BLaER1 (cell line): Measurements from ENCODE around the gene PPCDC.
A peak's percentile ranks its signal among the peaks of the same experiment; 100 is the strongest.

ENCODE experiments used
- H3K27ac ChIP-seq: shearing (Covaris generic); formaldehyde crosslinking; 2 replicates; pipeline ENCODE4 v1.8.1; 2022
- H3K27me3 ChIP-seq: shearing (Covaris generic); formaldehyde crosslinking; 2 replicates; pipeline ENCODE4 v1.8.1; 2022
- H3K36me3 ChIP-seq: shearing (Covaris generic); formaldehyde crosslinking; 2 replicates; pipeline ENCODE4 v1.8.1; 2022
- H3K4me1 ChIP-seq: shearing (Covaris generic); formaldehyde crosslinking; 2 replicates; pipeline ENCODE4 v1.8.1; 2022
- H3K4me2 ChIP-seq: shearing (Covaris generic); formaldehyde crosslinking; 2 replicates; pipeline ENCODE4 v1.8.1; 2022
- H3K4me3 ChIP-seq: shearing (Covaris generic); formaldehyde crosslinking; 2 replicates; pipeline ENCODE4 v1.8.1; 2022
- H3K9ac ChIP-seq: shearing (Covaris generic); formaldehyde crosslinking; 2 replicates; pipeline ENCODE4 v1.8.1; 2022
- H3K9me3 ChIP-seq: shearing (Covaris generic); formaldehyde crosslinking; 2 replicates; pipeline ENCODE4 v1.8.1; 2022
- H4K20me1 ChIP-seq: shearing (Covaris generic); formaldehyde crosslinking; 2 replicates; pipeline ENCODE4 v1.8.1; 2022
- Cebpa-rat ChIP-seq: shearing (Covaris generic); IDR thresholded peaks from 2 replicates; pipeline ENCODE4 v1.8.1; 2022

PPCDC gene

GRCh38 chr15:74994236-74994635 lies 29.2 kb upstream of the PPCDC start:
- TF ChIP-seq Cebpa-rat: no peak
- no peaks in the 10 kb centered on the region for H3K36me3 ChIP-seq
- H3K27me3 ChIP-seq: no peaks in the 10 kb centered on the region; the same call in 1 of the 2 replicates

DNA sequence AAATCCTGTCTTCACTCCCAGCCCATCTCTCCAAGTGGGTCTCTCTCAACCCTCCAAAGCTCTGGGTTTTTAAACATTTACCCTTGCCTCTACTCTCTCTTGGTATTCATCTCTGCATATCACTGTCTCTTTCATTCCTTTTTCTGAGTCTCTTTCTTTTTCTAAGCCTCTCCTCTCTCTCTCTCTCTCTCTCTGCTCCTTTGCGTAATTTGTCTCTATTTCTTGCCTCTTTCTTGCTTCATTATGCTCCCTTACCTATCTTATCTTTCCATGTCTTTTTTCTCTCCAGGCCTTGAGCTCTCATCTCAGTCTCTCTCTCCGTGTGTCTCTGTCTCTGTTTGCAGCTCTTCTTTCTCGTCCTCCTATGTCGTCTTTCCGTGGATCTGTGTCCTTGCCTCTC lies 28.7 kb upstream of the PPCDC start:
- no peak overlapping the region for H3K27ac ChIP-seq

More at GRCh38 chr15:74994236-74994635, 29.2 kb upstream of the PPCDC start:
- no peak overlapping the region for H3K27ac ChIP-seq
- H3K9me3 ChIP-seq: no peaks in the 10 kb centered on the region
- no peaks in the 10 kb centered on the region for H4K20me1 ChIP-seq
- peaks cover 22% of the 10 kb centered on the region for H3K4me1 ChIP-seq
- H3K4me3 ChIP-seq: no peak overlapping the region
- no peak overlapping the region for H3K9ac ChIP-seq
- H3K4me2 ChIP-seq: no peak overlapping the region

DNA sequence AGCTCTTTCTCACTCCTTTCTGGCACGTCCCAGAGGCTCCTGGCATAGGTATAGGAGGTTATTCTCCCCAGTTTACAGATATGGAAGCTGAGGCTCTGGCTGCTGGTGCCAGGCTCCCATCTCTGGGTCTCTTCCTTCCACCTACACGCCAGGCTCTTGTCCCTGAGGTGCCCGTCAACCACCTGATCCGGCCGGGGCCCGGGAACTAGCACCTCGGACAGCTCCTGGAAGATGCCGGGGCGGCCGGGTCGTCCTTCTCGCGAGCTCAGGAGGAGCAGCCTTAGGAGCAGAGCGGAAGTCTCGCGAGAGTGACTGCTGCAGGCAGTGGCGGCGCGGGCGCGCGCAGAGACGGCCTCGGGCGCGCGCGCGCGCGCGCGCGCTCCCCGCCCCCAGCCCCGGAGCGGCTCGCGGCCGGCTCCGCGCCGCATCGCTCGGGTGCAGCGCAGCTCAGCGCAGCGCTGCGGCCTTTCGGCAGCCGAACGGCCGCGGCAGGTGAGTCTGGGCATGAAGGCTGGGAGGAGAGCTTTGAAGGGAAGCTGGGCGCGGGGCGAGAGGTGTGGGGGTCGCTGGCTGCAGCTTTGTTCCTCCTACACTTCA lies 28.1 kb upstream of the PPCDC start, which contains the start of gene SCAMP5:
SCAMP5 (plus strand) TSS at position 382 of the 597 bp plus-strand sequence. CDS start 16,277 bp downstream, outside the sequence.
- Histone ChIP-seq H3K9me3 (no peaks in the 10 kb centered on the region), H3K27me3 (no peaks in the 10 kb centered on the region; the same call in 1 of the 2 replicates), H3K4me2 (peak within 1 kb of the TSS; percentile 94), H3K27ac (peak within 1 kb of the TSS; percentile 66), H3K4me3 (peak within 1 kb of the TSS; percentile 75), H3K4me1 (peaks cover 22% of the 10 kb centered on the region), H4K20me1 (no peaks in the 10 kb centered on the region), H3K36me3 (no peaks in the 10 kb centered on the region), H3K9ac (peak within 1 kb of the TSS; percentile 74)
- TF ChIP-seq Cebpa-rat: no peak

More for the DNA sequence above, 28.7 kb upstream of the PPCDC start:
- H3K9me3 ChIP-seq: no peaks in the 10 kb centered on the region
- H4K20me1 ChIP-seq: no peaks in the 10 kb centered on the region
- H3K4me2 ChIP-seq: peak overlapping the region; percentile 94; the same call in 1 of the 2 replicates
- H3K27me3 ChIP-seq: no peaks in the 10 kb centered on the region; the same call in 1 of the 2 replicates
- no peaks in the 10 kb centered on the region for H3K36me3 ChIP-seq
- H3K9ac ChIP-seq: no peak overlapping the region
- peaks cover 22% of the 10 kb centered on the region for H3K4me1 ChIP-seq
- TF ChIP-seq Cebpa-rat: no peak
- no peak overlapping the region for H3K4me3 ChIP-seq

- Histone ChIP-seq H3K4me2 (peak overlapping the region; percentile 94), H3K9ac (peak overlapping the region; percentile 74), H3K36me3 (no peaks in the 10 kb centered on the region), H4K20me1 (no peaks in the 10 kb centered on the region), H3K27me3 (no peaks in the 10 kb centered on the region; the same call in 1 of the 2 replicates), H3K9me3 (no peaks in the 10 kb centered on the region), H3K4me3 (peak overlapping the region; percentile 75), H3K4me1 (peaks cover 22% of the 10 kb centered on the region), H3K27ac (peak overlapping the region; percentile 66)
- no peak for TF ChIP-seq Cebpa-rat
Observed at GRCh38 chr15:74995779-74996765, 27.3 kb upstream of the PPCDC start.

GRCh38 chr15:74997141-74997540 lies 26.2 kb upstream of the PPCDC start:
- TF ChIP-seq Cebpa-rat: no peak
- Histone ChIP-seq H3K27ac (no peak overlapping the region), H3K9me3 (no peaks in the 10 kb centered on the region), H4K20me1 (no peaks in the 10 kb centered on the region), H3K36me3 (no peaks in the 10 kb centered on the region), H3K9ac (no peak overlapping the region), H3K4me1 (peaks cover 22% of the 10 kb centered on the region), H3K4me3 (no peak overlapping the region), H3K4me2 (peak overlapping the region; percentile 94), H3K27me3 (no peaks in the 10 kb centered on the region; the same call in 1 of the 2 replicates)

DNA sequence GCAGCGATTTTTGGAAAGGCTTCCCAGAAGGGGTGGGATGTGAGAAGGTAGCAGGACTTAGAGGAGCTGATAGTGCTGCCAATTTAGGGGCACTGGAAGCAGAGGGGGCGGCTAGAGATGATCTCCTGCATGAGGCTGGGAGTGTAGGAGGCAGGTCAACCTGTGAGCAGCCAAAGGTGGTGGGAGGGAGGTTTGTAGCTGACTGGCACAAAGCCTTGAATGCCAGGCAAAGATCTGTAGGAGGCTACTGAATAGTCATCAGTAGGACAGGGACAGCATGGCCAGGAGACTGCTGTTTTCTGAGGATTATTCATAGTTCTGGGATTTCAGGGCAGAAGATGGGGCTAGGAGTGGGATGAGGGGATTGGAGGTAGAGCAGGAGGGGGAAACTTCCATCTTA lies 25.8 kb upstream of the PPCDC start:
- Histone ChIP-seq H3K9ac (no peak overlapping the region), H3K4me2 (peak overlapping the region; percentile 94; the same call in 1 of the 2 replicates), H3K27me3 (no peaks in the 10 kb centered on the region; the same call in 1 of the 2 replicates), H3K4me3 (no peak overlapping the region), H3K9me3 (no peaks in the 10 kb centered on the region), H3K36me3 (no peaks in the 10 kb centered on the region), H3K27ac (no peak overlapping the region), H4K20me1 (no peaks in the 10 kb centered on the region), H3K4me1 (peaks cover 22% of the 10 kb centered on the region)
- TF ChIP-seq Cebpa-rat: no peak

DNA sequence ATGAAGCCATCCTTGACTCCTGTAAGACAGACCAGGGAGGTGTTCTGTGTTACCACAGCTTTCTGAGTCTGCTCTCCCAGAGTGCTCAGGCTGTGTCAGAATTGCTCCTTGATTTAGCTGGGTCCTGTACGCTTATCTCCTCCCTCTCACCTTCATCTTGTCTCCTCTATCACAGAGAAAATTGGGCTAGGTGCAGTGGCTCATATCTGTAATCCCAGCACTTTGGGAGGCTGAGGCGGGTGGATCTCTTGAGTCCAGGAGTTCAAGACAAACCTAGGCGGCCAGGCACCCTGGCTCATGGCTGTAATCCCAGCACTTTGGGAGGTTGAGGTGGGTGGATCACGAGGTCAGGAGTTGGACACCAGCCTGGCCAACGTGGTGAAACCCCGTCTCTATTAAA lies 22.1 kb upstream of the PPCDC start:
- H3K27me3 ChIP-seq: no peaks in the 10 kb centered on the region; the same call in 1 of the 2 replicates

DNA sequence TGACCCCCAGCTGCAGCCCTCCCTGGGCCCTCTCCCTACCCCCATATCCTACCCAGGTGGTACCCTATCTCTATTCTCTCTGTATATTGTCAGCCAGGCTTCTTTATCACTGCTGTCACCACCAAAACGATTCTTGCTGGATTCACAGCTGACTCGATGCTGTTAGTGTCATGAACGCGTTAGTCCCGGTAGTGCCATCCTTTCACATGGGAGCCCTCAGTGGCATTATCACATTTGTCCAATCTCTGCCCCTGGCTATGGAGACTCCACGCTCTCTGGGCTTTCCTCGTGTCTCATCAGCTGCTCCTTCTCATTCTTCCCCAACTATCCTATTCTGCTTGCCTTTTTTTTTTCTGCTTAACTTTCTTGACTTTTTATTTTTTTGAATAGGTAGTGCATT lies 21.0 kb upstream of the PPCDC start:
- Histone ChIP-seq H3K9me3 (no peaks in the 10 kb centered on the region), H3K27me3 (no peaks in the 10 kb centered on the region), H3K27ac (no peak overlapping the region), H3K4me3 (no peak overlapping the region), H3K4me1 (peaks cover 12% of the 10 kb centered on the region), H3K9ac (no peak overlapping the region), H3K4me2 (no peak overlapping the region), H3K36me3 (no peaks in the 10 kb centered on the region), H4K20me1 (no peaks in the 10 kb centered on the region)
- TF ChIP-seq Cebpa-rat: no peak

More for the DNA sequence above, 22.1 kb upstream of the PPCDC start:
- Histone ChIP-seq H3K9me3 (no peaks in the 10 kb centered on the region), H3K36me3 (no peaks in the 10 kb centered on the region), H3K9ac (no peak overlapping the region), H3K27ac (no peak overlapping the region), H3K4me1 (peaks cover 13% of the 10 kb centered on the region), H4K20me1 (no peaks in the 10 kb centered on the region), H3K4me3 (no peak overlapping the region), H3K4me2 (no peak overlapping the region)
- no peak for TF ChIP-seq Cebpa-rat

- H3K4me2 ChIP-seq: peak overlapping the region; percentile 72
- H3K9ac ChIP-seq: no peak overlapping the region
- no peaks in the 10 kb centered on the region for H3K27me3 ChIP-seq
- no peaks in the 10 kb centered on the region for H4K20me1 ChIP-seq
- peaks cover 45% of the 10 kb centered on the region for H3K4me1 ChIP-seq
- no peaks in the 10 kb centered on the region for H3K36me3 ChIP-seq
- no peak overlapping the region for H3K4me3 ChIP-seq
- TF ChIP-seq Cebpa-rat: peak; percentile 54; the same call in 1 of the 2 replicates
- no peak overlapping the region for H3K27ac ChIP-seq
- no peaks in the 10 kb centered on the region for H3K9me3 ChIP-seq
Observed at GRCh38 chr15:75007216-75007615, 16.2 kb upstream of the PPCDC start.
